Keratinocyte (primary cell): ENCODE results near the gene SMIM14. TPM values are rescaled to one million over a fixed set of nuclear protein-coding genes. Genes with fewer than 3 reads are reported as not detected.

Experiments
- DNase-seq: peaks from one replicate; pipeline ENCODE4 v3.0.0-alpha.2; 2011; ENCODE audit warnings: low read depth, missing footprints, low spot score
- FAIRE-seq: peaks from 2 replicates; lab custom pipeline; 2011; peaks lifted over from hg19 to GRCh38; lab: Jason Lieb, UNC
- H2AFZ ChIP-seq: 2 replicates; pipeline ENCODE4 v1.6.0; 2012; ENCODE audit warnings: low read length, control low read depth, inconsistent platforms; ENCODE audit not compliant: control insufficient read depth
- H3K27ac ChIP-seq: 2 replicates; pipeline ENCODE4 v1.5.1; 2011; ENCODE audit warnings: low read length; ENCODE audit not compliant: control insufficient read depth, insufficient read depth
- H3K27me3 ChIP-seq: 3 replicates; pipeline ENCODE4 v1.6.0; 2011; ENCODE audit warnings: low read length; ENCODE audit not compliant: control insufficient read depth, insufficient read depth; ENCODE audit errors: extremely low read depth
- H3K36me3 ChIP-seq, 2 experiments: 2 replicates in 1 of 2; 3 replicates in 1 of 2; pipeline ENCODE4 v1.5.1; 2011; ENCODE audit warnings: low read length in 2 of 2, mild to moderate bottlenecking in 1 of 2; ENCODE audit not compliant: control insufficient read depth in 2 of 2, insufficient read depth in 2 of 2; ENCODE audit errors: extremely low read depth in 1 of 2
- H3K4me1 ChIP-seq: 3 replicates; pipeline ENCODE4 v1.5.1; 2011; ENCODE audit warnings: low read length; ENCODE audit not compliant: control insufficient read depth, insufficient read depth; ENCODE audit errors: extremely low read depth
- H3K4me2 ChIP-seq: 3 replicates; pipeline ENCODE4 v1.6.0; 2011; ENCODE audit warnings: low read depth, low read length; ENCODE audit not compliant: control insufficient read depth, insufficient read depth; ENCODE audit errors: extremely low read depth
- H3K4me3 ChIP-seq, 3 experiments: fragments of 200-600 bp in 1 of 3; sonication (generic) in 1 of 3; 2 replicates in 2 of 3; 3 replicates in 1 of 3; pipeline ENCODE4 v1.5.1; 2011 to 2016; ENCODE audit warnings: low read length in 3 of 3, mild to moderate bottlenecking in 3 of 3, control low read depth in 2 of 3, inconsistent platforms in 1 of 3, low read depth in 1 of 3, mixed read lengths in 1 of 3, mixed run types in 1 of 3, moderate library complexity in 1 of 3; ENCODE audit not compliant: control insufficient read depth in 2 of 3, insufficient read depth in 2 of 3; ENCODE audit errors: extremely low read depth in 1 of 3
- H3K79me2 ChIP-seq: 2 replicates; pipeline ENCODE4 v1.6.0; 2012; ENCODE audit warnings: low read length; ENCODE audit not compliant: control insufficient read depth, insufficient read depth
- H3K9ac ChIP-seq: 3 replicates; pipeline ENCODE4 v1.6.0; 2011; ENCODE audit warnings: low read length; ENCODE audit not compliant: control insufficient read depth, insufficient read depth; ENCODE audit errors: extremely low read depth
- H3K9me1 ChIP-seq: 3 replicates; pipeline ENCODE4 v1.6.0; 2011; ENCODE audit warnings: low read length; ENCODE audit not compliant: control insufficient read depth, insufficient read depth; ENCODE audit errors: extremely low read depth
- H3K9me3 ChIP-seq: 2 replicates; pipeline ENCODE4 v1.5.1; 2012; ENCODE audit warnings: low read depth, low read length; ENCODE audit not compliant: control insufficient read depth
- H4K20me1 ChIP-seq: 3 replicates; pipeline ENCODE4 v1.6.0; 2011; ENCODE audit warnings: low read length; ENCODE audit not compliant: control insufficient read depth, insufficient read depth; ENCODE audit errors: extremely low read depth
- EZH2 ChIP-seq: IDR thresholded peaks from one replicate; pipeline ENCODE4 v1.6.1; 2012; ENCODE audit warnings: inconsistent platforms, mild to moderate bottlenecking, low read length, moderate library complexity
- dilution Hi-C: fragments of 300-500 bp; cut with MboI; formaldehyde crosslinking; loops from one replicate; pipeline ENCODE4 v1.7.0; 2020; ENCODE audit warnings: low sequenced_read_pairs; ENCODE audit not compliant: extremely low pct_ligation_motif_present
- polyA plus RNA-seq, 5 experiments: library from polyadenylated mRNA; depleted of rRNA in 3 of 5; stranded (reverse) in 3 of 5; stranded (forward) in 1 of 5; unstranded in 1 of 5; fragments of >200 nt; gene quantifications; 1 replicate in 1 of 5; 2 replicates in 3 of 5; 3 replicates in 1 of 5; pipeline versions ENCODE4 v1.2.1 to v1.2.3, GENCODE V29; 2011 to 2012; ENCODE audit warnings: missing spikeins in 2 of 5, low read depth in 1 of 5, low replicate concordance in 1 of 5
- TF ChIP-seq, protein P1 (sequence below), 3 experiments: IDR thresholded peaks in 1 of 3; conservative IDR thresholded peaks in 1 of 3; optimal IDR thresholded peaks in 1 of 3; 2 replicates in 2 of 3; 3 replicates in 1 of 3; pipeline versions ENCODE3 to v1.5.1; 2011; ENCODE audit warnings: low read length in 3 of 3, mild to moderate bottlenecking in 3 of 3, moderate library complexity in 2 of 3, control low read depth in 1 of 3, inconsistent platforms in 1 of 3; ENCODE audit not compliant: insufficient read depth in 2 of 3; ENCODE audit errors: extremely low read depth in 1 of 3

Gene SMIM14
- polyA plus RNA-seq, 1 donor (not counting 4 experiments of a cell fraction or from before 2014, with no cell fraction given): 13.9 TPM

DNA sequence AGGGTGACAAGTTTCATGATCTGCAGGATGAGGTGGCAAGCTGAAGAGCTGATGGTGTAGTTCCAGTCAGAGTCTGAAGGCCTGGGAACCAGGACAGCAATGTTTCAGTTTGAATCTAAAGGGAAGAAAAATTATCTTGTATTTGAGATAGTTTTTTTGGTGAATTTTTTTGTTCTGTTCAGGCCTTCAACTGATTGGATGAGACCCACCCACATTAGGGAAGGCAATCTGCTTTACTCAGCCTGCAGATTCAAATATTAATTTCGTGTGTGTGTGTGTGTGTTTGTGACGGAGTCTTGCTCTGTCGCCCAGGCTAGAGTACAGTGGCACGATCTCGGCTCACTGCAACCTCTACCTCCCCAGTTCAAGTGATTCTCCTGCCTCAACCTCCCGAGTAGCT, 22.1 kb upstream of the SMIM14 start:
- dilution Hi-C loops: no loop called here

DNA sequence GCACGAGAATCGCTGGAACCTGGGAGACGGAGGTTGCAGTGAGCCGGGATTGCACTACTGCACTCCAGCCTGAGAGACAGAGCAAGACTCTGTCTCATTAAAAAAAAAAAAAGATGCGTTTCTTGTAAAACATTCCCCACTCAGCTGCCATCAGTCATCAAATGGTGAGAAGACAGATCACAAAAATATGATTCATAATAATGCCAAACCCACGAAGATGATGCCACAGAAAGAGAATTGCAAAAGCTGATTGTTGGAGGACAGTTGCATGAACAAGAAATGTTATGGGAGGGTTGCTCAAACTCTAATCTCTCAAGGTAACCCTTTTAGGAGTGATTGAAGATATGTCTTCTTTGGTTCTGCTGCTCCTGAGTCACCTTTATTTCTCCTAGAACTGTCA, 21.4 kb upstream of the SMIM14 start:
- no peaks in the 10 kb centered on the region for H3K36me3 ChIP-seq
- no peak for TF ChIP-seq EZH2
- TF ChIP-seq, protein P1, sequence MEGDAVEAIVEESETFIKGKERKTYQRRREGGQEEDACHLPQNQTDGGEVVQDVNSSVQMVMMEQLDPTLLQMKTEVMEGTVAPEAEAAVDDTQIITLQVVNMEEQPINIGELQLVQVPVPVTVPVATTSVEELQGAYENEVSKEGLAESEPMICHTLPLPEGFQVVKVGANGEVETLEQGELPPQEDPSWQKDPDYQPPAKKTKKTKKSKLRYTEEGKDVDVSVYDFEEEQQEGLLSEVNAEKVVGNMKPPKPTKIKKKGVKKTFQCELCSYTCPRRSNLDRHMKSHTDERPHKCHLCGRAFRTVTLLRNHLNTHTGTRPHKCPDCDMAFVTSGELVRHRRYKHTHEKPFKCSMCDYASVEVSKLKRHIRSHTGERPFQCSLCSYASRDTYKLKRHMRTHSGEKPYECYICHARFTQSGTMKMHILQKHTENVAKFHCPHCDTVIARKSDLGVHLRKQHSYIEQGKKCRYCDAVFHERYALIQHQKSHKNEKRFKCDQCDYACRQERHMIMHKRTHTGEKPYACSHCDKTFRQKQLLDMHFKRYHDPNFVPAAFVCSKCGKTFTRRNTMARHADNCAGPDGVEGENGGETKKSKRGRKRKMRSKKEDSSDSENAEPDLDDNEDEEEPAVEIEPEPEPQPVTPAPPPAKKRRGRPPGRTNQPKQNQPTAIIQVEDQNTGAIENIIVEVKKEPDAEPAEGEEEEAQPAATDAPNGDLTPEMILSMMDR (optimal IDR thresholded peaks at IDR 0.05 in 1 of 3, IDR thresholded peaks at IDR 0.05 in 1 of 3, conservative IDR thresholded peaks at IDR 0.05 in 1 of 3; ENCODE audit: extremely low read depth in 1 of 3, insufficient read depth in 2 of 3, low read length in 3 of 3): no peak
- no peak overlapping the region for H3K9ac ChIP-seq
- H3K9me1 ChIP-seq: no peaks in the 10 kb centered on the region
- H4K20me1 ChIP-seq: no peaks in the 10 kb centered on the region
- H3K4me2 ChIP-seq: no peak overlapping the region
- H3K4me1 ChIP-seq: no peaks in the 10 kb centered on the region
- dilution Hi-C loops: no loop called here
- no peak for DNase-seq
- H3K4me3 ChIP-seq: no peak overlapping the region
- FAIRE-seq: no peak
- no peaks in the 10 kb centered on the region for H3K9me3 ChIP-seq
- H2AFZ ChIP-seq: no peak overlapping the region
- no peaks in the 10 kb centered on the region for H3K27me3 ChIP-seq
- H3K79me2 ChIP-seq: no peaks in the 10 kb centered on the region
- H3K27ac ChIP-seq: no peak overlapping the region

More for the DNA sequence above, 22.1 kb upstream of the SMIM14 start:
- H3K27ac ChIP-seq: no peak overlapping the region
- no peaks in the 10 kb centered on the region for H3K79me2 ChIP-seq
- no peak overlapping the region for H2AFZ ChIP-seq
- H3K9me3 ChIP-seq: no peaks in the 10 kb centered on the region
- TF ChIP-seq EZH2: no peak
- TF ChIP-seq, protein P1 (optimal IDR thresholded peaks at IDR 0.05 in 1 of 3, IDR thresholded peaks at IDR 0.05 in 1 of 3, conservative IDR thresholded peaks at IDR 0.05 in 1 of 3; ENCODE audit: extremely low read depth in 1 of 3, insufficient read depth in 2 of 3, low read length in 3 of 3): no peak
- no peak overlapping the region for H3K4me2 ChIP-seq
- no peaks in the 10 kb centered on the region for H3K27me3 ChIP-seq
- no peaks in the 10 kb centered on the region for H3K4me1 ChIP-seq
- no peak overlapping the region for H3K9ac ChIP-seq
- H3K9me1 ChIP-seq: no peaks in the 10 kb centered on the region
- FAIRE-seq (no peak), DNase-seq (no peak)
- H3K36me3 ChIP-seq: no peaks in the 10 kb centered on the region
- no peaks in the 10 kb centered on the region for H4K20me1 ChIP-seq
- no peak overlapping the region for H3K4me3 ChIP-seq
